Left lung (tissue), 10 donors: ENCODE data around the gene FRMD7. TPM values are rescaled to one million over a fixed set of nuclear protein-coding genes. Genes with fewer than 3 reads are reported as not detected.
"Not testable (repeated sequence)": the region's sequence is repeated elsewhere in the genome, so short reads cannot be mapped to it uniquely, and the experiment has no call there.

Source experiments
- ATAC-seq: fragments of 200-7000 bp; cut with Tn5 transposase; one replicate; pipeline ENCODE4 v1.9.1; 2020; ENCODE audit warnings: moderate library complexity
- DNase-seq, 4 donors: peaks; one replicate each; pipeline ENCODE4 v3.0.0-alpha.2; 2013 to 2020
- H3K27ac ChIP-seq, 2 donors: fragments of 200-600 bp; sonication (generic) in 1 of 2; one replicate each; pipeline versions ENCODE4 v1.5.0 to v1.8.0; 2020 to 2021
- H3K27me3 ChIP-seq, 2 donors: fragments of 200-600 bp; sonication (generic) in 1 of 2; one replicate each; pipeline versions ENCODE4 v1.5.0 to v1.8.0; 2020 to 2021
- H3K36me3 ChIP-seq, 2 donors: fragments of 200-600 bp; sonication (generic) in 1 of 2; one replicate each; pipeline versions ENCODE4 v1.5.0 to v1.8.0; 2020 to 2021
- H3K4me1 ChIP-seq, 2 donors: fragments of 200-600 bp; one replicate each; pipeline ENCODE4 v1.8.0; 2021
- H3K4me3 ChIP-seq, 2 donors: fragments of 200-600 bp; sonication (generic) in 1 of 2; one replicate each; pipeline versions ENCODE4 v1.5.0 to v1.8.0; 2020 to 2021; ENCODE audit warnings: mild to moderate bottlenecking in 1 of 2
- H3K9me3 ChIP-seq, 2 donors: fragments of 200-600 bp; sonication (generic) in 1 of 2; one replicate each; pipeline versions ENCODE4 v1.5.0 to v1.8.0; 2020 to 2021
- intact Hi-C, 2 donors: fragments of 100-400 bp; cut with DNase I; formaldehyde crosslinking; loops; one replicate each; pipeline versions ENCODE4 v1.11.2 to v1.14.2; 2022
- polyA plus RNA-seq, 6 donors: library from polyadenylated mRNA; unstranded; fragments of 120-200 nt; gene quantifications; one replicate each; pipeline ENCODE4 v1.2.1, GENCODE V29; 2013; ENCODE audit not compliant: insufficient read length in 6 of 6
- total RNA-seq, 2 donors: library from RNA; stranded (reverse); fragmentation: NEBNext Ultra II Directional; extraction: Animal tissue kit (Norgen Biotek cat#: 25700); gene quantifications; one replicate each; pipeline ENCODE4 v1.2.1, GENCODE V29; 2021
- TF ChIP-seq, protein P1 (sequence below), 2 donors: fragments of 200-600 bp; sonication (generic) in 1 of 2; IDR thresholded peaks; one replicate each; pipeline versions ENCODE4 v1.5.0 to v1.8.0; 2021; ENCODE audit warnings: antibody characterized with exemption in 2 of 2
- donor health status: DM: no; HTN: yes; CAD: no.
- donor health status: DM: no; HTN: no; CAD: no.

The FRMD7 gene
- total and polyA plus RNA-seq, 8 donors, result not detected

DNA sequence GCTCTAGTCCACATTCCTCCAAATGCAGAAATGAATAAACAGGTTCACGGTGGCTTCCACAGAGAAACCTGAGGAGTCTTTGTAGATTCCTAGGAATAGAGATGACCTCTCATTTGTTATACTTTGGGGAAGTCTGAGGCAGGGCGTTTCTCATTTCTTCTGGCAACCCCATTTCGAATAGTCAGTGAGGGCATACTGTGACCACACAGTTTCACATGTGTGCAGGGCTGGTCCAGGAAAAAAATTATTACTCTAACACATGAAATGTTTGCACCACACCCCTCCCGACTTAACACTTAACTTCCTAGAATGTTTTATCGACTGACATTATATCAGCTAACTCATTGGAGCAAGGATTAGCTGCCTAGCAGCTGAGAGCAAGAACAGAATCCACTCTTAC, 12.0 kb downstream of the FRMD7 start:
- Histone ChIP-seq H3K9me3 (no peaks in the 10 kb centered on the region), H3K27me3 (peaks cover 0 to 5% of the 10 kb centered on the region in 2 donors), H3K27ac (no peak overlapping the region), H3K36me3 (no peaks in the 10 kb centered on the region), H3K4me3 (no peak overlapping the region), H3K4me1 (no peaks in the 10 kb centered on the region)
- TF ChIP-seq, protein P1, sequence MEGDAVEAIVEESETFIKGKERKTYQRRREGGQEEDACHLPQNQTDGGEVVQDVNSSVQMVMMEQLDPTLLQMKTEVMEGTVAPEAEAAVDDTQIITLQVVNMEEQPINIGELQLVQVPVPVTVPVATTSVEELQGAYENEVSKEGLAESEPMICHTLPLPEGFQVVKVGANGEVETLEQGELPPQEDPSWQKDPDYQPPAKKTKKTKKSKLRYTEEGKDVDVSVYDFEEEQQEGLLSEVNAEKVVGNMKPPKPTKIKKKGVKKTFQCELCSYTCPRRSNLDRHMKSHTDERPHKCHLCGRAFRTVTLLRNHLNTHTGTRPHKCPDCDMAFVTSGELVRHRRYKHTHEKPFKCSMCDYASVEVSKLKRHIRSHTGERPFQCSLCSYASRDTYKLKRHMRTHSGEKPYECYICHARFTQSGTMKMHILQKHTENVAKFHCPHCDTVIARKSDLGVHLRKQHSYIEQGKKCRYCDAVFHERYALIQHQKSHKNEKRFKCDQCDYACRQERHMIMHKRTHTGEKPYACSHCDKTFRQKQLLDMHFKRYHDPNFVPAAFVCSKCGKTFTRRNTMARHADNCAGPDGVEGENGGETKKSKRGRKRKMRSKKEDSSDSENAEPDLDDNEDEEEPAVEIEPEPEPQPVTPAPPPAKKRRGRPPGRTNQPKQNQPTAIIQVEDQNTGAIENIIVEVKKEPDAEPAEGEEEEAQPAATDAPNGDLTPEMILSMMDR (IDR thresholded peaks at IDR 0.05), result no peak
- intact Hi-C loops, result no loop called here
- no peak for ATAC-seq
- no peak for DNase-seq

DNA sequence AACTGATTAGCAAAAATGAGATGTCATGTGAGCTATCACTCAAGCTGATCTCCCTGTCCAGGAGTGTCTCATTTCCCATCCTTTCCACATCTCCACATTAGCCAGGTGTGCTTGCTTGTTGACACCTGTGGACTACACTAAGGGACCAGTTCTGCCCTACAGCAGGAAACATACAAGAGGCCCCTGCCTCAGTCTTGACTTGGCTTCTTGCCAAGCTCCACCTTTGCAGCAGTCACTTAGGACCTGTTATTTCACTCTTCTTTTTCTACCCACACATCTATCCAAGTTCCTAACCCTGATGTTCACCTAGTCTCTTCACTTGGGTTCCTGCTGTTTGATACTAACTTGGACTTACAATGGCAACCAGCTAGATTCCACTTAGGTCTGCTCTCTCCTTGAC, 13.2 kb downstream of the FRMD7 start:
- no peaks in the 10 kb centered on the region for H3K36me3 ChIP-seq
- DNase-seq (no peak), ATAC-seq (no peak)
- H3K4me3 ChIP-seq, result no peak overlapping the region
- intact Hi-C loops, result no loop called here
- H3K27ac ChIP-seq, result no peak overlapping the region
- H3K9me3 ChIP-seq, result no peaks in the 10 kb centered on the region
- H3K27me3 ChIP-seq, result peaks cover 0 to 2% of the 10 kb centered on the region in 2 donors
- H3K4me1 ChIP-seq, result no peaks in the 10 kb centered on the region
- TF ChIP-seq, protein P1 (IDR thresholded peaks at IDR 0.05), result no peak

DNA sequence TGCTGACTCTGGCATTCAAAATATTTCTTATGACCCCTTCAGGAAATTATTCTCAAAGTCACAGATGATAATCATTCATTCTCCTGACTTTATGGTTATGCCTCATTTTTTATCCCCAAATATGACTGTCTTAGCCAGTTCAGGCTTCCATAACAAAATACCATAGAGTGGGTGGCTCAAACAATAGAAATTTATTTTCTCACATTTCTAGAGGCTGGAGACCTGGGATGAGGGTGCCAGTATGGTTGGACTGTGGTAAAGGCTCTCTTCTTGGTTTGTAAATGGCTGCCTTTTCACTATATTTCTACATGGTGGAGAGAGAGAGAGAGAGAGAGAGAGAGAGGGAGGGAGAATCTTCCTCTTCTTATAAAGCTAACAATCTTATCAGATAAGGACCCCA, 20.5 kb downstream of the FRMD7 start:
- H3K36me3 ChIP-seq, result no peaks in the 10 kb centered on the region
- intact Hi-C loops, result no loop called here
- no peak for ATAC-seq
- H3K9me3 ChIP-seq, result no peaks in the 10 kb centered on the region
- no peaks in the 10 kb centered on the region for H3K4me1 ChIP-seq
- TF ChIP-seq, protein P1 (IDR thresholded peaks at IDR 0.05), result no peak
- no peaks in the 10 kb centered on the region for H3K27me3 ChIP-seq
- DNase-seq, result no peak
- no peak overlapping the region for H3K4me3 ChIP-seq
- H3K27ac ChIP-seq, result no peak overlapping the region

DNA sequence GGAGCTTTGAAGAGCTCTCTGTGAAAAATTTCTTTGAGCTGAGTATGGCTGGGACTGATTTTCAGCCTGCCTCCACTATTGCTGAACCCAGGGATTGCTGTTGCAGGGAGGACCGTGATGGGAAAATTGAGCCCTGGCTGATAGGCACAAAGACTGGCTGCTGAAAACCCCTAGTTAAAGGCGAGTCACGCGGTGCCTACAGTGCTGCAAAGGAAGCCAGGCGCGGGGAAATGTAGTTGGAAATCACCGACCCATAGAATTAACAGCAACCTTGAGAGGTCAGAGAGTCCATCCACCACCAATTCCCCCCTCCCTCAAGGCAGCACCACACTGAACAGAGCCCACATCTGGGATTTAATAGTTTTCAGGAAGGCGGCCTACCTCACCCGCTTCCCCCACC, 26.0 kb downstream of the FRMD7 start:
- Histone ChIP-seq H3K4me1 (no peaks in the 10 kb centered on the region), H3K36me3 (no peaks in the 10 kb centered on the region), H3K4me3 (no peak overlapping the region), H3K27me3 (peaks cover 0 to 2% of the 10 kb centered on the region in 2 donors), H3K9me3 (no peaks in the 10 kb centered on the region), H3K27ac (no peak overlapping the region)
- ATAC-seq (no peak), DNase-seq (no peak)
- TF ChIP-seq, protein P1 (IDR thresholded peaks at IDR 0.05), result no peak
- intact Hi-C loops, result no loop called here

- intact Hi-C loops, result no loop called here
- no peak for ATAC-seq
- no peaks in the 10 kb centered on the region for H3K36me3 ChIP-seq
Measured at GRCh38 chrX:132101206-132101605, 26.6 kb downstream of the FRMD7 start.

GRCh38 chrX:132098704-132099103, 29.1 kb downstream of the FRMD7 start:
- H3K36me3 ChIP-seq, H3K27me3 ChIP-seq, ATAC-seq, H3K4me3 ChIP-seq, H3K4me1 ChIP-seq, H3K9me3 ChIP-seq, H3K27ac ChIP-seq, intact Hi-C loops, DNase-seq: not testable (repeated sequence)

More at GRCh38 chrX:132101206-132101605, 26.6 kb downstream of the FRMD7 start:
- H3K9me3 ChIP-seq, result no peaks in the 10 kb centered on the region
- H3K4me1 ChIP-seq, result no peaks in the 10 kb centered on the region
- no peak for DNase-seq
- TF ChIP-seq, protein P1 (IDR thresholded peaks at IDR 0.05), result no peak
- H3K27ac ChIP-seq, result no peak overlapping the region
- H3K4me3 ChIP-seq, result no peak overlapping the region
- peaks cover 0 to 2% of the 10 kb centered on the region in 2 donors for H3K27me3 ChIP-seq
